IPS DF 6.9 (cell line): ENCODE data around the gene MYO18B.

ENCODE experiments used
- DNase-seq: peaks from one replicate; pipeline ENCODE4 v3.0.0-alpha.2; 2013; ENCODE audit warnings: low read depth, low spot score
- H3K27ac ChIP-seq: one replicate; pipeline ENCODE4 v1.5.1; 2013; ENCODE audit warnings: low read length, control low read depth
- H3K27me3 ChIP-seq: 2 replicates; pipeline ENCODE4 v1.6.1; 2013; ENCODE audit warnings: mild to moderate bottlenecking, low read length; ENCODE audit not compliant: control insufficient read depth, insufficient read depth
- H3K36me3 ChIP-seq: 2 replicates; pipeline ENCODE4 v1.6.1; 2013; ENCODE audit warnings: low read length; ENCODE audit not compliant: control insufficient read depth, insufficient read depth
- H3K4me1 ChIP-seq: 2 replicates; pipeline ENCODE4 v1.6.1; 2013; ENCODE audit warnings: low read length; ENCODE audit not compliant: control insufficient read depth, insufficient read depth
- H3K4me3 ChIP-seq: 2 replicates; pipeline ENCODE4 v1.5.1; 2013; ENCODE audit warnings: mild to moderate bottlenecking, low read length
- H3K9me3 ChIP-seq: 2 replicates; pipeline ENCODE4 v1.6.1; 2013; ENCODE audit warnings: low read length, inconsistent platforms; ENCODE audit not compliant: control insufficient read depth, insufficient read depth
- WGBS: extraction: QIAGEN DNeasy Blood & Tissue Kit; methylation state at CpG from one replicate; pipeline ENCODE4 v1.1.7; 2013; ENCODE audit warnings: mixed read lengths, missing lambda C conversion rate; ENCODE audit not compliant: insufficient read length, insufficient coverage; 5-methylcytosine and 5-hydroxymethylcytosine counted together

The MYO18B gene

DNA sequence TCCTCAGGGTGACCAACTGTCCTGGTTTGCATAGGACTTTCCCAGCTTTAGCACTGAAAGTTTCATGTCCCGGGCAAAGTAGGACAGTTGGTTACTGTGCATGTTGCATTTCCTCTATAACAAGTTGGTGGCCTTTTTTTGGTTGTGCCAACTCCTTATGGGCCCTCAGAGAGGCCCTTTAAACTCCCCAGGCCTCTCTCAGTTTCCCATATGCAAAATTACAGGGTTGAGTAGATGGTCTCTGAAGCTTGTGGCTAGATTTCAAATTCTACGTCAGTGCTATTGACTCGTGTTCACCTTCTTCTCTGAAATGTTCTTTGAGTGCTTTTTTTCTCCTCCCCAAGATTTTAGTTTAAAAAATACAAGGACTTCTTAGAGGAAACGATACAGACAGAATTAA is 92.5 kb downstream of the MYO18B start:
- Histone ChIP-seq H3K27me3 (peaks cover 2% of the 10 kb centered on the region; the same call in 1 of the 2 replicates), H3K36me3 (no peaks in the 10 kb centered on the region), H3K4me3 (no peak overlapping the region), H3K27ac (no peak overlapping the region), H3K4me1 (no peaks in the 10 kb centered on the region), H3K9me3 (no peaks in the 10 kb centered on the region)
- no peak for DNase-seq
- WGBS, result no CpG with 5 or more reads among the region's 4 CpGs

DNA sequence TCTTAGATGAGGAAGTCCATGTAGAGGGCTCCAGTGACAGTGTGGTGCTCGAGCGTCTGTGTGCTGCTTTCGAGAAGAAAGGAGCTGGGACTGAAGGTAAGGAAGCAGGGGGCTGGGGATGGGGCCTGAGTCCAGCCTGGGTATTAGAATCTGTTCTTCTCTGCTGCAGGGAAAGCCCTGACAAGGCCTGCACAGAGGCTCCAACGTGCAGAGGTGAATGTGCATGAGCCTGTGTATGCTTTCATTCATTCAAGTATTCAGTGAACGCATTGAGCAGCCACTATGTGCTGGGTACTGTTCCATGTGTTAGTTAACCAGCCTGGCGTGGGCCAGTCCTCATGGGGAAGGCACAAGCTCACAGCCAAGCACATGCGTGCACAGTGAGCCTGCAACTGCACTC is 93.4 kb downstream of the MYO18B start:
- no peak overlapping the region for H3K27ac ChIP-seq
- H3K4me3 ChIP-seq, result no peak overlapping the region
- peaks cover 2% of the 10 kb centered on the region; the same call in 1 of the 2 replicates for H3K27me3 ChIP-seq
- no peaks in the 10 kb centered on the region for H3K36me3 ChIP-seq
- H3K9me3 ChIP-seq, result no peaks in the 10 kb centered on the region
- DNase-seq, result no peak
- no peaks in the 10 kb centered on the region for H3K4me1 ChIP-seq
- no CpG with 5 or more reads among the region's 7 CpGs for WGBS

DNA sequence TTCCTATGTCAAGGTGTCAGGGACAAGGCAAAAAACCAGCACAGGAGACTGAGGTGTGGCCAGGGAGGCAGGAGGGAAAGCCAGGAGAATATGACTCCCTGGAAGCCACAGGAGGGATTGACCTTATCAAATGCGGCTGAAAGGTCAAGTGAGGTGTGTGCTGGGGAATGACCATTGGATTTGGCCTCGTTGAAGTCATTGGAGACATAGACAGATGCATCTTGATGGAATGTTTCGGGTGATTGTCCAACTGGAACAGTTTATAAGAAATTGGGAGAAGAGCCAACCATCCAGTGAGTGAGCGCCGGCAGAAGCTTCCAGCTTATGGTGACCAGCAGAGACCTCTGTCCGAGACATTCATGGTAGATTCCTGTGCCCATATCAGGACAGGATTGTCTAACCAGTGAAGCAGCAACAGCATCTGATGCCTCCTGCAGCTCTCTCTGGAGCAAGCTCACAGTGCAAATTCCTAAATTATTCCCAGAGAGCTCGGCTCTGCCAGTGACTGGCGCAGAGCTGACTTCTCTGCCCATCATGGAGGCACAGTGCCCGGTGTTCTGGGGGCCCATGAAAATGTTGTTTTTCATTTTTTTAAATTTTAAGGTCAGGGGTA is 95.4 kb downstream of the MYO18B start:
- Histone ChIP-seq H3K27ac (no peak overlapping the region), H3K4me3 (no peak overlapping the region), H3K9me3 (no peaks in the 10 kb centered on the region), H3K27me3 (peaks cover 2% of the 10 kb centered on the region; the same call in 1 of the 2 replicates), H3K36me3 (no peaks in the 10 kb centered on the region), H3K4me1 (no peaks in the 10 kb centered on the region)
- no CpG with 5 or more reads among the region's 9 CpGs for WGBS
- no peak for DNase-seq

DNA sequence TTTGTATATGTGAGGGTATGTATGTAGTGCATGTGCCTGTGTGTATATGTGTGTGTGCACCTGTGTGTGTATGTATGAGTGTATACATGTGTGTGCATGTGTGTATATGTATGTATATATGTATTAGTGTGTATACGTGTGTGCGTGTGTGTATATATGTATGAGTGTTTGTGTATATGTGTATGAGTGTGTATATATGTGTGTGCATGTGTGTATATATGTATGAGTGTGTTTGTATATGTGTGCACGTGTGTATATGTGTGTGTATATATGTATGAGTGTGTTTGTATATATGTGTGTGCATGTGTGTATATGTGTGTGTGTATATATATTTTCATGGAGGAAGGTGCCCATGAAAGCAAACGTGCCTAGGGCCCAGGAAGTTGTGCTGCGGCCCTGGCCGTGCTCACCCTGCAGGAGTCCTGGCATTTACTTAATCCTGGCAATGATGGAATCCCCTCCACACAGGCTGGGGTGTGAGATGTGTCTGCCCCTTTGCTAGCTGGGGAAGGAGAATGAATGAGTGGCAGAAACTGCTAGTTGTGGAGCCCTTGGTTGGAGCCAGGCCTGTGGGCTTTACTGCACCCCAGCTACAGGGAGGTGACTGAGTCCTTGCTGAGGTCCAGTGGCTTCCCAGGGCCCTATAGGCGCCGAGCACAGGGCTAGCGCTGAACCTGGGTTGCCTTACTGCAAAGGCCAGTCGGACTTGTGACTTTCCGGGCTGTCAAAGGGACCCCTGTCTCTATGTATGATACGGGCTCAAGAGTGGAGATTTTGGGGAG is 97.2 kb downstream of the MYO18B start:
- no peak overlapping the region for H3K4me3 ChIP-seq
- no peaks in the 10 kb centered on the region for H3K9me3 ChIP-seq
- H3K27me3 ChIP-seq, result peaks cover 2% of the 10 kb centered on the region; the same call in 1 of the 2 replicates
- WGBS, result 98% methylated on average over 2 of the region's 12 CpGs
- no peak overlapping the region for H3K27ac ChIP-seq
- no peaks in the 10 kb centered on the region for H3K36me3 ChIP-seq
- no peaks in the 10 kb centered on the region for H3K4me1 ChIP-seq
- no peak for DNase-seq

DNA sequence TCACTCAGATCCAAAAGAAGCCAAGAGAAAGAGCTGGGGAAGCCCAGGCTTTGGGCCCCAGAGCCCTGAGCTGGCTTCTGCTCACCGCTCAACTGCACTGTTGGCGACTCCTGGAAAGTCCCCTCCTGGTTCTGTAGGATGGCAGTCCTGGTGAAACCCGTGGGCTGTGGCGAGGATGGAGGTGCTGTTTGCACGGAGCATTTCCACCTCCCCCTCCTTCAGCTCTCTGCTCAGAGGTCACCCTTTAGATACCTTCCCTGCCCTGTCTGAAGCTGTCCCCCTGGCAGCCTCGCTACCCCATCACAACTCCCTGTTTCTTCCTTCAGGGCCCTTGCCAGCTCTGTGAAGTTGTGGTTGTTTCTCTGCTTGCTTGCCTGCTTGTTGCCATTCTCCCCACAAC is 97.8 kb downstream of the MYO18B start:
- Histone ChIP-seq H3K36me3 (no peaks in the 10 kb centered on the region), H3K27me3 (peaks cover 2% of the 10 kb centered on the region; the same call in 1 of the 2 replicates), H3K4me3 (no peak overlapping the region), H3K9me3 (no peaks in the 10 kb centered on the region), H3K4me1 (no peaks in the 10 kb centered on the region), H3K27ac (no peak overlapping the region)
- no peak for DNase-seq
- no CpG with 5 or more reads among the region's 6 CpGs for WGBS

DNA sequence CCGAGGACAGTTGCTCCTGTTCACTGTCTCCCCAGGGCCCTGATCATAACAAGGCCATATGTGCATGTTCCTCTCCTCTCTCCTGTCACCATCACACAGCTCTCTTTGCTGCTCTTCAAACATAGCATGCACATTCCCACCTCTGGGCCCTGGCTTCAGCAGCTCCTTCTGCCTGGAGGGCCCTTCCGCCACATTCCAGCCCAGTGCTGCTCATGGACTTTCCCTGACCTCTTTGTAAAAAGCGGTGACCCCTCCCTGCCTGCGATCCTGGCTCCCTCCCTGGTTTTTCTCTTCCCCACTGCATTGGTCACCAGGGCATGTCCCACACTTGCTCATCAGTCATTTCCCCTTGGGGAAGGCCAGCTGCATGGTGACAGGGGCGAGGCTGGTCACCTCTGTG is 98.2 kb downstream of the MYO18B start:
- WGBS, result no CpG with 5 or more reads among the region's 5 CpGs
- Histone ChIP-seq H3K4me3 (no peak overlapping the region), H3K9me3 (no peaks in the 10 kb centered on the region), H3K4me1 (no peaks in the 10 kb centered on the region), H3K27ac (no peak overlapping the region), H3K27me3 (no peaks in the 10 kb centered on the region), H3K36me3 (no peaks in the 10 kb centered on the region)
- no peak for DNase-seq

DNA sequence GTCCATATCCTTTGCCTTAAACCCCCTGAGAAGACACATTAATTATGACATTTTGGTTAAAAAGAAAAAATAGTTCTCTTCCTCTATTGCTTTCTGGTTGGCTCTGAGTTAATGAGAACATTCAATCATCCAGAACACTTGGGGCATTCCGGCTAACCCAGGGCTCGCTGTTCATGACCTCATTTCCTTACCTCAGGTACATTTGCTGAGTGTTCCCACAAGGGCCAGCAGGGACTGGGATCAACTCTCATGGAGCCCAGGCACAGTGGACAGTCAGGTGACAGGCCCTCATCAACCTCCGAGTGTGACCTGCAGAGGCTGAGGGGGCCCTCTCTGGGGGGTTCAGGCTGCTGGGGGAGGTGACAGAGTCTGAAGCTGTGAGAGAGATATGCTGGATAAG is 98.9 kb downstream of the MYO18B start:
- Histone ChIP-seq H3K36me3 (no peaks in the 10 kb centered on the region), H3K4me3 (no peak overlapping the region), H3K27ac (no peak overlapping the region), H3K9me3 (no peaks in the 10 kb centered on the region), H3K27me3 (no peaks in the 10 kb centered on the region), H3K4me1 (no peaks in the 10 kb centered on the region)
- WGBS, result no CpG with 5 or more reads among the region's 3 CpGs
- no peak for DNase-seq

DNA sequence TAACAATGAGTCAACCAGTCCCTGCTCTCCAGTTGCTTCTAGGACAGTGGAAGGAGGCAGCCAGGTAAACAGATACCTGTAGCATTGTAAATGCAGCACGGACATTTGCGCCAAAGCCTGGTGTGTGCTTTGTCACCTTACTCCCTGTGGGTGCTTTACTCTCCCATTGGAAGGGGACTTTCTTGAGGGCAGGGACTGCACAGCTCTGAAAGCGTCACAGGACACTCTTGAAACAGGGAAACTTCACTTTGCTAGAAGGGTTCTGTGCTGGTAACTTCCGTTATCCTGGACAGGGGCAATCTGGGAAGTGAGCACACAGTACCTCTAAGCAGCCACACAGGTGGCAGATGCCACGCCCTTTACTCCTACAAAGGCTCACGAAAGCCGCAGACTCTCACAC is 99.8 kb downstream of the MYO18B start:
- no peak for DNase-seq
- H3K9me3 ChIP-seq, result no peaks in the 10 kb centered on the region
- no peaks in the 10 kb centered on the region for H3K4me1 ChIP-seq
- no peaks in the 10 kb centered on the region for H3K36me3 ChIP-seq
- no peaks in the 10 kb centered on the region for H3K27me3 ChIP-seq
- H3K4me3 ChIP-seq, result no peak overlapping the region
- no CpG with 5 or more reads among the region's 7 CpGs for WGBS
- H3K27ac ChIP-seq, result no peak overlapping the region

DNA sequence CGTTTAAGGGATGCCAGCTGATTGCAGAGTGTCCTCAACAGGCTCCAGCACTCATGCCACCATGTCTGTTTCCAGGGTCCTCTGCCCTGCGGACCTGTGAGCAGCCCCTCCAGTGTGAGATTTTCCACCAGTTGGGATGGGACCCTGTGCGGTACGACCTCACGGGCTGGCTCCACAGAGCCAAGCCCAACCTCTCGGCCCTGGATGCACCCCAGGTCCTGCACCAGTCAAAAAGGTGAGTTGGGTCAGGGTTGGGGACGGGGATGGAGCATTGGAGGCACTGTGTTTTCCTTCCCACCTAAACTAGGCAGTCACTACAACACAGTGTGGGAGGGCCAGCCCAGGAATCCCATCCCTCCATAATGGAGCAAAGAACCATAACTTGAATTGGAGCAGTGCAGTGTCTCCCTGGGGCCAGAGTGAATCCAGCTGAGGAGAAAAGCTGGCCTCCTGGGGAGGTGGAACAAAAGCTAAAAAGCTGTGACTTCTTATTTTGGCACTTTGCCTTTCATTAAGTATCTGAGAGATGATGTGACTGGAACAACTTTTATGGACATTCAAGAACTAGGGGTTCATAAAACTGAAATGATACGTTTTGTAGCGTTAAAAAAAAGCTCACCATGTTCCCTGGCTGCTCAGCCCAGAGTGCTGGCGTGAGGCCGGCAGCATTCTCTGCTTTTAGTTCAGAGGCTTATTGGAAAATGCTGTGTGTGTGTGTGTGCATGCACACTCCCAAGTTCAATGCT is 101.8 kb downstream of the MYO18B start:
- H3K9me3 ChIP-seq, result no peaks in the 10 kb centered on the region
- H3K27ac ChIP-seq, result no peak overlapping the region
- H3K36me3 ChIP-seq, result no peaks in the 10 kb centered on the region
- H3K4me1 ChIP-seq, result no peaks in the 10 kb centered on the region
- DNase-seq, result no peak
- no CpG with 5 or more reads among the region's 11 CpGs for WGBS
- no peaks in the 10 kb centered on the region for H3K27me3 ChIP-seq
- no peak overlapping the region for H3K4me3 ChIP-seq

DNA sequence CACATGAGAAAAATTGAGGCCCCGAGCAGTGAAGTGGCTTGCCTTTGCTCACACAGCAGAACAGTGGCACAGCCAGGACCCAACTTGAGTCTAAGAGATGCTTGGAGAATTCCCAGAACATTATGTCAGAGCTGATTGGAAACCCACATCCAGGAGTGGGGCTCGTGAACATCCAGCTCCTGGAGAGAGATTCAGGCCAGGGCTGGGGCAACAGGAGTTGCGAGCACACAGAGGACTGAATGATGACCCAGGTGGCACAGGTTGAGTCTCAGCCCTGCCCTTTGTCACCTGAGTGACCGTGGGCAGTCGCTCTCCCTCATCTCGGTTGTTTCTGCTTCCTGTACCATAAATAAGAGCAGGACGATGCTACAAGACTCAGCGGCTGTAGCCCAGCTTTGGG is 102.6 kb downstream of the MYO18B start:
- Histone ChIP-seq H3K9me3 (no peaks in the 10 kb centered on the region), H3K27me3 (no peaks in the 10 kb centered on the region), H3K36me3 (no peaks in the 10 kb centered on the region), H3K27ac (no peak overlapping the region), H3K4me1 (no peaks in the 10 kb centered on the region), H3K4me3 (no peak overlapping the region)
- no peak for DNase-seq
- no CpG with 5 or more reads among the region's 8 CpGs for WGBS
